NT2/D1 (cell line): ENCODE data around the gene INSR.
"Not testable (repeated sequence)": the region's sequence is repeated elsewhere in the genome, so short reads cannot be mapped to it uniquely, and the experiment has no call there.

Experiments
- SUZ12 ChIP-seq: IDR thresholded peaks from 2 replicates; pipeline ENCODE4 v1.6.1; 2011; ENCODE audit not compliant: insufficient read length, insufficient read depth; ENCODE audit errors: extremely low read depth
- YY1 ChIP-seq: IDR thresholded peaks from 2 replicates; pipeline ENCODE4 v1.6.1; 2011; ENCODE audit not compliant: insufficient read length, insufficient read depth

- TF ChIP-seq YY1, SUZ12: not testable (repeated sequence)
These were observed 84.5 kb downstream of the INSR start for GRCh38 chr19:7209597-7210325.
